ELF-1 (cell line): ENCODE data around the gene AP1G1.
"Not testable (repeated sequence)": the region's sequence is repeated elsewhere in the genome, so short reads cannot be mapped to it uniquely, and the experiment has no call there.

Source experiments
- DNase-seq: peaks from one replicate; pipeline ENCODE4 v3.0.0-alpha.2; 2016; ENCODE audit warnings: low read depth, low spot score

AP1G1 gene

GRCh38 chr16:71706046-71706445 lies 102.6 kb downstream of the AP1G1 start:
- no peak for DNase-seq

- DNase-seq = no peak
Measured at GRCh38 chr16:71703333-71703732, 105.3 kb downstream of the AP1G1 start.

DNA sequence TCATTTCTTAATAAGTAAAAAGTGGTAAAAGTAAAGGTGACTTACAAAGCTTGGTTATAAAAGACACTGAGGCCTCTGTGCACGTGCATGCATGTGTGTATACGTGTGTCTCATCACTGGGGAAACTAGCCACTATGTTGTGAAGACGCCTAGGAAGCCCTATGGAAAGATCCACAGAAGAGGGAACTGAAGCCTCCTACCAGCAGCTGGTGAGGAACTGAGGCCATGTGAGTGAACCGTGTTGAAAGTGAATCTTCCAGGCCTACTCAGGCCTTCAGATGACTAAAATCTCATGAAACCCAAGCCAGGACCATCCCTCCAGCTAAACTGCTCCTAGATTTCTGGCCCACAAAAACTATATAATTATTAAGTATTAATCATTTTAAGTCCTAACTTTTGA lies 107.8 kb downstream of the AP1G1 start:
- DNase-seq = no peak

DNA sequence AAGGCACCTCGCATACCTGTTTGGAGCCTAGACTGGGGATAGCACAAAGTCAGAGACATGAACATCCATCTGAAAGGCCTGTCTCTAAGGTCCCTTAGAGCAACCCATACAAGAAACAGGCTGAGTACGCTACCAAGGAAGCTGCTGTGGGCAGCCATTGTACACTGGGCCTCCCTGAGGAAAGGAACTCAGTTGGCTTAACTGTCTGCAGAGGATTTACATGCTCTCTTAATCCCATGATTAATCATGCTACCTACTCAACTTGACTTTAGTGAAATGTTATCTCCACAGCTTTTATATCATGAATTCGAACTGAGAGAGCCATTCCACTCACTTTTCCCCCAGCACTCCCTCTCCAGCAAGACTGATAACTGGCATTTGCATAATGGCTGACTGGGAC lies 110.1 kb downstream of the AP1G1 start:
- DNase-seq = no peak

GRCh38 chr16:71693164-71693563 lies 115.5 kb downstream of the AP1G1 start:
- DNase-seq = no peak

DNA sequence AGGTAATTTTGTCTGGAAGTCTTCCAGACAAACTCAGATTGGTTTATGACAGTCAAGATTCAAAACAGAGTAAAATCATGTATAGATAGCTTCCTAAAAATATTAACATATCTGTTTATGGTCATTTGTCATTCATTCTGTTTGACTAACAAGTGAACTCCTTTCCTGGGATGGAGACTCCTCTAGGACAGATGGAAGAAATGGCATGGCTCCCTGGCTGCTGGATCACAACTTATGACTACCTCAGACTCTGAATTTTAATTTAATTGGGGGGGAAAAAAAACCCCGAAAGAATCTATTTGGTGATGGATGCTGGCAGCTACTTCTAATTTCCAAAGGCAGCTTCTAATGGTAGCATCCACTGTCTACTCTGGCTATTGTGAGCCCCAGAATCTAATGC lies 118.7 kb downstream of the AP1G1 start:
- no peak for DNase-seq

GRCh38 chr16:71687861-71688260 lies 120.8 kb downstream of the AP1G1 start:
- DNase-seq = no peak

- not testable (repeated sequence) for DNase-seq
Measured at GRCh38 chr16:71684280-71684679, 124.4 kb downstream of the AP1G1 start.

DNA sequence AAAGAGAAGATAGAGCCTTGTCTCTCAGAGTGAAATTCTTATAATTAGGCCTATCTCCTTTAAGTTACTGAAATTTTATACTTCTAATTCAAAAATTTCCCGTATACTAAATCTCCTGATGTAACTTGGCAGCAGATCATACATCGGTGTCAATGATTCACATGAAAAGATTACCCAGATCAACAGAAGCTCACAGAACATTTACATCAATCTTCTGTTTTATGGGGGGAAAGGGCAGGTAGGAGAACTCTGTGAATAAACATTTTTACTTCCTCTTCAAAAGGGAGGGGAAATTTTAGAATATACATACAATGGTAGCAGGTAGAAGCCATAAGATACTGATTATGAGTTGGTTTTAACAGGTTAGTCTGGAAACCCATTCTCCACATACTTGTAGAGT lies 127.3 kb downstream of the AP1G1 start:
- DNase-seq = no peak
